A549 (cell line): ENCODE data around the gene MARK3. TPM values are rescaled to one million over a fixed set of nuclear protein-coding genes. Genes with fewer than 3 reads are reported as not detected.

ENCODE experiments used
- ATAC-seq, 2 experiments: fragments of 200-7000 bp in 1 of 2; fragments of >200 bp in 1 of 2; cut with Nextera tagmentation in 1 of 2; cut with Tn5 transposase in 1 of 2; 3 replicates each; pipeline versions ENCODE4 v1.8.0 to v1.9.1; 2018 to 2020; ENCODE audit warnings: mild to moderate bottlenecking in 1 of 2, moderate library complexity in 1 of 2
- CTCF ChIA-PET: fragments of 300-600 bp; sonication (Branson Sonifier 250); formaldehyde crosslinking; extraction: SDS; loops from one replicate; lab custom pipeline; 2021; ENCODE audit warnings: antibody characterized with exemption, inconsistent platforms; lab: Yijun Ruan, JAX
- POLR2A ChIA-PET: fragments of 350-600 bp; formaldehyde crosslinking; extraction: SDS; loops from one replicate; lab custom pipeline; 2021; ENCODE audit warnings: antibody characterized with exemption, inconsistent platforms; lab: Yijun Ruan, JAX
- DNase-seq, 2 experiments: peaks; one replicate each; pipeline versions ENCODE4 v3.0.0 to v3.0.0-alpha.2; 2011 to 2016; ENCODE audit warnings: low read depth in 1 of 2, low spot score in 1 of 2
- FAIRE-seq: peaks from 2 replicates; lab custom pipeline; 2011; peaks lifted over from hg19 to GRCh38; lab: Jason Lieb, UNC
- H3K27ac ChIP-seq, 2 experiments: fragments of >200 bp; sonication (Bioruptor Twin); formaldehyde crosslinking; 3 replicates each; pipeline ENCODE4 v1.5.1; 2016 to 2017
- H3K4me1 ChIP-seq: fragments of >200 bp; sonication (Bioruptor Twin); formaldehyde crosslinking; 3 replicates; pipeline ENCODE4 v1.6.1; 2016
- H3K4me2 ChIP-seq: fragments of >200 bp; sonication (Bioruptor Twin); formaldehyde crosslinking; 3 replicates; pipeline ENCODE4 v1.6.1; 2016
- H3K4me3 ChIP-seq: fragments of >200 bp; sonication (Bioruptor Twin); formaldehyde crosslinking; 3 replicates; pipeline ENCODE4 v1.5.1; 2016
- H3K9me3 ChIP-seq: fragments of >200 bp; sonication (Bioruptor Twin); formaldehyde crosslinking; 3 replicates; pipeline ENCODE4 v1.6.1; 2016
- CBX2 ChIP-seq: fragments of 200-600 bp; sonication (generic); IDR thresholded peaks from 2 replicates; pipeline ENCODE4 v1.6.1; 2016; ENCODE audit warnings: low read depth, mild to moderate bottlenecking, borderline replicate concordance
- CEBPB ChIP-seq, 2 experiments: fragments of >200 bp in 1 of 2; sonication (Bioruptor Twin) in 1 of 2; formaldehyde crosslinking in 1 of 2; IDR thresholded peaks; 2 replicates each; pipeline ENCODE4 v1.6.1; 2012 to 2016
- EHF ChIP-seq: fragments of 250-450 bp; sonication (Bioruptor Pico); IDR thresholded peaks from 2 replicates; pipeline ENCODE4 v1.5.0; 2020; ENCODE audit warnings: mild to moderate bottlenecking
- ESRRA ChIP-seq: fragments of 150-350 bp; IDR thresholded peaks from 2 replicates; pipeline ENCODE4 v1.6.1; 2014; ENCODE audit warnings: mild to moderate bottlenecking, low read length, borderline replicate concordance
- FOSL2 ChIP-seq, 2 experiments: fragments of 450-650 bp in 1 of 2; fragments of >200 bp in 1 of 2; sonication (Bioruptor Twin) in 1 of 2; formaldehyde crosslinking; IDR thresholded peaks; 2 replicates each; pipeline versions ENCODE4 v1.5.0 to v1.6.1; 2016 to 2020; ENCODE audit warnings: mild to moderate bottlenecking in 1 of 2, moderate library complexity in 1 of 2
- FOXS1 ChIP-seq: fragments of 250-450 bp; sonication (Bioruptor Pico); IDR thresholded peaks from 2 replicates; pipeline ENCODE4 v1.5.0; 2020; ENCODE audit warnings: mild to moderate bottlenecking, moderate library complexity
- GATA3 ChIP-seq: IDR thresholded peaks from 2 replicates; pipeline ENCODE4 v1.6.1; 2012; ENCODE audit warnings: borderline replicate concordance
- HDAC2 ChIP-seq: fragments of 200-600 bp; sonication (generic); IDR thresholded peaks from 2 replicates; pipeline ENCODE4 v1.6.1; 2016
- HOXA7 ChIP-seq: fragments of 250-450 bp; sonication (Bioruptor Pico); IDR thresholded peaks from 2 replicates; pipeline ENCODE4 v1.5.0; 2020; ENCODE audit warnings: mild to moderate bottlenecking, moderate library complexity
- HOXB13 ChIP-seq: fragments of 250-450 bp; sonication (Bioruptor Pico); IDR thresholded peaks from 2 replicates; pipeline ENCODE4 v1.5.0; 2020; ENCODE audit warnings: low read depth, mild to moderate bottlenecking, moderate library complexity
- JUN ChIP-seq, 2 experiments: fragments of >200 bp; sonication (Bioruptor Twin); formaldehyde crosslinking; IDR thresholded peaks; 2 replicates in 1 of 2; 3 replicates in 1 of 2; pipeline ENCODE4 v1.6.1; 2016 to 2017
- KDM5A ChIP-seq: fragments of 200-600 bp; sonication (generic); IDR thresholded peaks from 2 replicates; pipeline ENCODE4 v1.6.1; 2016; ENCODE audit warnings: antibody characterized with exemption, mild to moderate bottlenecking
- MAZ ChIP-seq: fragments of 150-350 bp; IDR thresholded peaks from 2 replicates; pipeline ENCODE4 v1.6.1; 2014; ENCODE audit warnings: antibody characterized with exemption, low read depth, low read length, borderline replicate concordance
- NPAS2 ChIP-seq: fragments of 250-450 bp; sonication (Bioruptor Pico); IDR thresholded peaks from 2 replicates; pipeline ENCODE4 v1.8.0; 2022; ENCODE audit warnings: mild to moderate bottlenecking, moderate library complexity, borderline replicate concordance
- RNF2 ChIP-seq: fragments of 200-600 bp; sonication (generic); IDR thresholded peaks from 2 replicates; pipeline ENCODE4 v1.6.1; 2016; ENCODE audit warnings: low read depth, mild to moderate bottlenecking, antibody characterized with exemption, moderate library complexity, borderline replicate concordance
- SMC3 ChIP-seq: fragments of >200 bp; sonication (Bioruptor Twin); formaldehyde crosslinking; IDR thresholded peaks from 3 replicates; pipeline ENCODE4 v1.6.1; 2018; ENCODE audit warnings: inconsistent platforms
- SREBF2 ChIP-seq: fragments of 450-650 bp; IDR thresholded peaks from 2 replicates; pipeline ENCODE4 v1.6.1; 2014; ENCODE audit warnings: mild to moderate bottlenecking, moderate library complexity
- TFCP2L1 ChIP-seq: fragments of 250-450 bp; sonication (Bioruptor Pico); IDR thresholded peaks from 2 replicates; pipeline ENCODE4 v1.5.0; 2021; ENCODE audit warnings: mild to moderate bottlenecking
- WGBS: methylation state at CpG from one replicate; pipeline ENCODE4 v1.1.6; 2017; ENCODE audit errors: missing lambda C conversion rate; 5-methylcytosine and 5-hydroxymethylcytosine counted together
- polyA plus RNA-seq, 4 experiments: library from polyadenylated mRNA; depleted of rRNA in 3 of 4; stranded (reverse); fragments of >200 nt; fragmentation: RNase III in 1 of 4; extraction: RNeasy Plus Mini Kit Qiagen cat#74134 plus additional on column Dnase treatment in 1 of 4; gene quantifications; 2 replicates in 3 of 4; 3 replicates in 1 of 4; pipeline ENCODE4 v1.2.3, GENCODE V29; 2011 to 2017
- TF ChIP-seq, protein P1 (sequence below): IDR thresholded peaks from 2 replicates; pipeline ENCODE4 v1.6.1; 2012
- TF ChIP-seq, protein P2 (sequence below): fragments of 150-350 bp; IDR thresholded peaks from 2 replicates; pipeline ENCODE4 v1.6.1; 2014; ENCODE audit warnings: low read depth, mild to moderate bottlenecking, low read length
- TF ChIP-seq, protein P3 (sequence below): fragments of >200 bp; sonication (Bioruptor Twin); formaldehyde crosslinking; IDR thresholded peaks from 3 replicates; pipeline ENCODE4 v1.5.1; 2016
- TF ChIP-seq, protein P4 (sequence below): fragments of 250-450 bp; sonication (Bioruptor Pico); IDR thresholded peaks from 2 replicates; pipeline ENCODE4 v1.5.0; 2021; ENCODE audit warnings: mild to moderate bottlenecking, moderate library complexity, borderline replicate concordance
- TF ChIP-seq, protein P5 (sequence below): IDR thresholded peaks from 2 replicates; pipeline ENCODE4 v1.6.1; 2012

Gene MARK3
- polyA plus RNA-seq, 2 of the 4 experiments (the other 2 are of a cell fraction): 59.7 to 97.6 TPM

DNA sequence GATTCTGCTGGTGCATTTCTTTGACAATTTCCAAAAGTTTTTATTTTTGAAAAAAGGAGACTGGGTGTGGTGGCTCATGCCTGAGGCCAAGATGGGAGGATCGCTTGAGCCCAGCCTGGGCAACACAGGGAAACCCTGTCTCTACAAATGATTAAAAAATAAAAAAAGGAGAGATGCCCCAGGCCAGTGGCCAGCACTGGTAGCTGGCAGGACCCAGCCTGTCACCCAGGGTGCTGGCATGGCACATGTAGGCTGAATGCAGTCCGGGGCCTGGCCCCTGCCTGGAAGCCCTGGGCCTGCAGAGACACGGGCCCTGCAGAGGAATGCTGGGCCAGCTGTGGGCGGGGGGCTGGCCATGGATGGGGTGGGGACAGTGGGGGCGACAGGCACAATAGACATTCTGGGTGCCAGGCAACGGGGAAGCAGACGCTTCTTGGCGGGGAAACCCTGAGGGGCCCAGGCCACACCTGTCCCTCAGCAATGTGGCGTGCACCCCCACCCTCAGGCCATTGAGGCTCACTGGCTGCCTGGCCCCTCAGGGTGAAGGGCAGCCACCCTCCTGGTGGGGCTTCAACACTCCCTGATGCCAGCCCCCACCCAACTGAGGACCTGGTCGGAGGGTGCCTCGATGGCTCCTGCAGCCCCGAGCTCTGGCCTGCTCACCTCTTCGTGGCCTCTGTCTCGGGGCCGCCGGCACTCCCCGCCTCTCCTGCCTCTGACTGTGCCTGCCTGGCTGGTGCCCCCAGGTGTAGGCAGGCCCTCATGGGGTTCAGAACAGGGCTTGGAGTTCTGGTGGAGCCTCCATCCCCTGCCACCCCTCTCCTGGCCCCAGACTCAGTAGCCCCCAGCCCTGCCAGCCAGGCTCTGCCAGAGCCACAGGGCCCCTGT lies 155.8 kb downstream of the MARK3 start:
- H3K9me3 ChIP-seq: no peaks in the 10 kb centered on the region
- ATAC-seq (peak; percentile 2 to 5; a peak in 4 of 6 replicates), DNase-seq (no peak), FAIRE-seq (no peak)
- no peak overlapping the region for H3K4me3 ChIP-seq
- TF ChIP-seq JUN (IDR thresholded peaks at IDR 0.05): 0 out of 5 replicates have a peak, but pooled peaks of 1 of the 2 experiments have one; percentile 1
- TF ChIP-seq MAZ: no peak
- TF ChIP-seq, protein P1, sequence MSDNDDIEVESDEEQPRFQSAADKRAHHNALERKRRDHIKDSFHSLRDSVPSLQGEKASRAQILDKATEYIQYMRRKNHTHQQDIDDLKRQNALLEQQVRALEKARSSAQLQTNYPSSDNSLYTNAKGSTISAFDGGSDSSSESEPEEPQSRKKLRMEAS: peak; percentile 9; the same call in 1 of the 2 replicates
- no peak for TF ChIP-seq EHF (CRISPR knock-in tag)
- peak; percentile 4; the same call in 1 of the 2 replicates for TF ChIP-seq HOXA7 (CRISPR knock-in tag)
- TF ChIP-seq FOSL2 (IDR thresholded peaks at IDR 0.05): no peak
- no peak for TF ChIP-seq FOSL2 (CRISPR knock-in tag; IDR thresholded peaks at IDR 0.05)
- peak overlapping the region; percentile 71 for H3K4me2 ChIP-seq
- WGBS: 64% methylated on average over 10 of the region's 17 CpGs
- POLR2A ChIA-PET: interaction anchor here (1.2 to 2.4 kb wide), 3 partner anchors 12 to 20 kb away, joined by 4 to 22 read pairs (median 6); partner anchors contain the start of genes CKB and TRMT61A
- H3K4me1 ChIP-seq: peaks cover 38% of the 10 kb centered on the region
- CTCF ChIA-PET: interaction anchor here (0.6 to 28.8 kb wide), 6 partner anchors 8 to 142 kb away, joined by 3 to 489 read pairs (median 8); partner anchors contain the start of genes CKB and TRMT61A
- H3K27ac ChIP-seq: peak overlapping the region; percentile 31 to 75; a peak in 4 of 6 replicates

DNA sequence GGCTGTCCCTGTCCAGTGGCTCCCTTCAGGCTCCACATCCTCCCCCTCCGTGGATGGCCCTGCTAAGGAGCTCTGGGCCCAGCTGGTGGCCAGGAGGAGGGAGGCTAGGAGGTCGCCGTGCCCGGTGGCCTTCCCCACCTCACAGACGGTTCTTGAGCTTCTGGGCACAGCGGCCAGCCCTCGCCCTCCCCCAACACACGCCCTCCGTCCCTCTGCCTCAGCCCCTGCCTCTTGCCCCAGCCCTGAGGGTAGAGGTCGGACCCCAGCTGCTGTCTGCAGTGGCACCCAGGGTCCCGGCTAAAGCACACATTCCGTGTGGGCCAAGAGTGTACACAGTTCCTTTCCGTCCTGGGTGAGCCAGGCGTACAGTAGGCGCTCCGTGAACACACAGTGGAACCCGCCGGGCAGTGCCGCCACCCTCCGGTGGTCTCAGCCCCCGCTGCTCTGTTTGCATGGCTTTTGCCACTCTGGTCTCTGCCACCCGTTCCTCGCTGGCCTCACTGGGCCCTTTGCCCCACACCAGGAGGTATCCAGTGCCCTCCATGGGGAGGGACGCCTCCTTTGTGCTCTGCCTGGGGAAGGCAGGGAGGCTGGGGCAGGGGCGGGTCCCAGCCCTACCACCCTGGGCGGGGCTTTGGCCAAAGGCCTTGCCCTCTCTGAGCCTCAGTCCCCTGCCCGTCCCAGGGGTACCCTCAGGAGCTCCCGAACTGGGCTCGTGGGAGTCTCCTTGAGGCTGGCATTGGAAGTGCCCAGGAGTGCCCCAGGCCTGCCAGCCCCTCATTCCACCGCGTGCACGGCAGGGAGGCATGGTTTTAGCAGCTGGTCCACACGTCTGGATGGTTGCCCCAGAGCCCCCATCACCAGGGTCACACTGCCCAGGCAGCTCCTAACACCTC lies 156.7 kb downstream of the MARK3 start:
- ATAC-seq: peak in 1 of 2 experiments; percentile 6; a peak in 3 of 6 replicates
- FAIRE-seq: no peak
- no peak for DNase-seq
- POLR2A ChIA-PET: interaction anchor here (0.8 to 2.4 kb wide), 3 partner anchors 13 to 24 kb away, joined by 3 to 22 read pairs (median 4); partner anchors contain the start of gene TRMT61A
- WGBS: 83% methylated on average over 29 of the region's 33 CpGs
- Histone ChIP-seq H3K4me3 (no peak overlapping the region), H3K27ac (peak overlapping the region; percentile 31 to 75; a peak in 4 of 6 replicates), H3K4me1 (peaks cover 38% of the 10 kb centered on the region), H3K4me2 (peak overlapping the region; percentile 71), H3K9me3 (no peaks in the 10 kb centered on the region)
- CTCF ChIA-PET: interaction anchor here (0.6 to 28.8 kb wide), 5 partner anchors 9 to 142 kb away, joined by 3 to 489 read pairs (median 12); partner anchors contain the start of genes CKB and TRMT61A
- TF ChIP-seq NPAS2 (CRISPR knock-in tag): no peak
- no peak for TF ChIP-seq FOSL2 (IDR thresholded peaks at IDR 0.05)
- TF ChIP-seq FOSL2 (CRISPR knock-in tag; IDR thresholded peaks at IDR 0.05): no peak
- TF ChIP-seq, protein P1: no peak
- TF ChIP-seq, protein P2, sequence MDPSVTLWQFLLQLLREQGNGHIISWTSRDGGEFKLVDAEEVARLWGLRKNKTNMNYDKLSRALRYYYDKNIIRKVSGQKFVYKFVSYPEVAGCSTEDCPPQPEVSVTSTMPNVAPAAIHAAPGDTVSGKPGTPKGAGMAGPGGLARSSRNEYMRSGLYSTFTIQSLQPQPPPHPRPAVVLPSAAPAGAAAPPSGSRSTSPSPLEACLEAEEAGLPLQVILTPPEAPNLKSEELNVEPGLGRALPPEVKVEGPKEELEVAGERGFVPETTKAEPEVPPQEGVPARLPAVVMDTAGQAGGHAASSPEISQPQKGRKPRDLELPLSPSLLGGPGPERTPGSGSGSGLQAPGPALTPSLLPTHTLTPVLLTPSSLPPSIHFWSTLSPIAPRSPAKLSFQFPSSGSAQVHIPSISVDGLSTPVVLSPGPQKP: no peak
- no peak for TF ChIP-seq TFCP2L1
- TF ChIP-seq KDM5A: no peak
- no peak for TF ChIP-seq ESRRA
- TF ChIP-seq, protein P3, sequence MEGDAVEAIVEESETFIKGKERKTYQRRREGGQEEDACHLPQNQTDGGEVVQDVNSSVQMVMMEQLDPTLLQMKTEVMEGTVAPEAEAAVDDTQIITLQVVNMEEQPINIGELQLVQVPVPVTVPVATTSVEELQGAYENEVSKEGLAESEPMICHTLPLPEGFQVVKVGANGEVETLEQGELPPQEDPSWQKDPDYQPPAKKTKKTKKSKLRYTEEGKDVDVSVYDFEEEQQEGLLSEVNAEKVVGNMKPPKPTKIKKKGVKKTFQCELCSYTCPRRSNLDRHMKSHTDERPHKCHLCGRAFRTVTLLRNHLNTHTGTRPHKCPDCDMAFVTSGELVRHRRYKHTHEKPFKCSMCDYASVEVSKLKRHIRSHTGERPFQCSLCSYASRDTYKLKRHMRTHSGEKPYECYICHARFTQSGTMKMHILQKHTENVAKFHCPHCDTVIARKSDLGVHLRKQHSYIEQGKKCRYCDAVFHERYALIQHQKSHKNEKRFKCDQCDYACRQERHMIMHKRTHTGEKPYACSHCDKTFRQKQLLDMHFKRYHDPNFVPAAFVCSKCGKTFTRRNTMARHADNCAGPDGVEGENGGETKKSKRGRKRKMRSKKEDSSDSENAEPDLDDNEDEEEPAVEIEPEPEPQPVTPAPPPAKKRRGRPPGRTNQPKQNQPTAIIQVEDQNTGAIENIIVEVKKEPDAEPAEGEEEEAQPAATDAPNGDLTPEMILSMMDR: no peak
- no peak for TF ChIP-seq SREBF2
- no peak for TF ChIP-seq HOXB13
- TF ChIP-seq HDAC2: no peak
- TF ChIP-seq SMC3: no peak
- TF ChIP-seq FOXS1 (CRISPR knock-in tag): no peak
- TF ChIP-seq HOXA7 (CRISPR knock-in tag): no peak
- no peak for TF ChIP-seq RNF2
- no peak for TF ChIP-seq GATA3
- TF ChIP-seq, protein P4, sequence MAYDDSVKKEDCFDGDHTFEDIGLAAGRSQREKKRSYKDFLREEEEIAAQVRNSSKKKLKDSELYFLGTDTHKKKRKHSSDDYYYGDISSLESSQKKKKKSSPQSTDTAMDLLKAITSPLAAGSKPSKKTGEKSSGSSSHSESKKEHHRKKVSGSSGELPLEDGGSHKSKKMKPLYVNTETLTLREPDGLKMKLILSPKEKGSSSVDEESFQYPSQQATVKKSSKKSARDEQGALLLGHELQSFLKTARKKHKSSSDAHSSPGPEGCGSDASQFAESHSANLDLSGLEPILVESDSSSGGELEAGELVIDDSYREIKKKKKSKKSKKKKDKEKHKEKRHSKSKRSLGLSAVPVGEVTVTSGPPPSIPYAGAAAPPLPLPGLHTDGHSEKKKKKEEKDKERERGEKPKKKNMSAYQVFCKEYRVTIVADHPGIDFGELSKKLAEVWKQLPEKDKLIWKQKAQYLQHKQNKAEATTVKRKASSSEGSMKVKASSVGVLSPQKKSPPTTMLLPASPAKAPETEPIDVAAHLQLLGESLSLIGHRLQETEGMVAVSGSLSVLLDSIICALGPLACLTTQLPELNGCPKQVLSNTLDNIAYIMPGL (CRISPR knock-in tag): no peak
- no peak for TF ChIP-seq CBX2
- no peak for TF ChIP-seq CEBPB (IDR thresholded peaks at IDR 0.05)
- TF ChIP-seq, protein P5, sequence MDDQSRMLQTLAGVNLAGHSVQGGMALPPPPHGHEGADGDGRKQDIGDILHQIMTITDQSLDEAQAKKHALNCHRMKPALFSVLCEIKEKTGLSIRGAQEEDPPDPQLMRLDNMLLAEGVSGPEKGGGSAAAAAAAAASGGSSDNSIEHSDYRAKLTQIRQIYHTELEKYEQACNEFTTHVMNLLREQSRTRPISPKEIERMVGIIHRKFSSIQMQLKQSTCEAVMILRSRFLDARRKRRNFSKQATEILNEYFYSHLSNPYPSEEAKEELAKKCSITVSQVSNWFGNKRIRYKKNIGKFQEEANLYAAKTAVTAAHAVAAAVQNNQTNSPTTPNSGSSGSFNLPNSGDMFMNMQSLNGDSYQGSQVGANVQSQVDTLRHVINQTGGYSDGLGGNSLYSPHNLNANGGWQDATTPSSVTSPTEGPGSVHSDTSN: no peak
